Hepatic stellate cell (primary cell): ENCODE measurements around the gene FBF1.
"Not testable (repeated sequence)": the region's sequence is repeated elsewhere in the genome, so short reads cannot be mapped to it uniquely, and the experiment has no call there.

Source experiments
- DNase-seq: peaks from one replicate; pipeline ENCODE4 v3.0.0; 2011; ENCODE audit warnings: low spot score

The FBF1 gene

DNA sequence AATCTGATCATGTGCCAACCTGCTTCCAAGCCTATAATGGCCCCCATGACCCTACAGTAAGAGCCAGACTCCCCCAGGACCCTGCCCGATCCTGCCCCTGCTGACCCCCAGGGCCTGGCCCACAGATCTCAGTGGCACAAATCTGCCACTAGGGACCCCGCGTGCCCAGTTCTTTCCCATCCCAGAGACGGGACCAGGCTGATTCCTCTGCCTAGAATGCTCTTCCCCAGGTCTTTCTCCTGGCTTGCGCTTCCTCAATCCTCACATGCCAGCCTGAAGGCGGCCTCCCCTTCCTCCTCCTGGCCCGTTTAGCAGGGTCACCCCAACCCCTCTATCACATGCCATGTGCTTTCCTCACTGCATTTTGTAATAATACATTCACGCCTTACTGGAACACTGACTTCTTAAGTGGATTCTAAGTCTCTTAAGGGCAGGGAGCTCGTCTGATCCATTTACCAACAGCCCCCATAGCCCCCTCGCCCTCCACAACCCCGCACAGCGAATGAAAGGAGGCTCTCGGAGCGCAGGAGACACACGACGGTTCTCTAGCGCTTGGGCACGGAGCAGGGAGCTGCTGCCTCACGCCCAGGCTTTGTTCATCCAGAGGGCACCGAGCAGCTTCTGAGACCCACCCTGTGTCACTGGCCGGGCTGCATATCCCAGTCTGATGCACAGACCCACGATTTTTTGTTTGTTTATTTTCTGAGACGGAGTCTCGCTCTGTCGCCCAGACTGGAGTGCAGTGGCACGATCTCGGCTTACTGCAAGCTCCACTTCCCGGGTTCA is 45.3 kb downstream of the FBF1 start:
- DNase-seq = no peak

DNA sequence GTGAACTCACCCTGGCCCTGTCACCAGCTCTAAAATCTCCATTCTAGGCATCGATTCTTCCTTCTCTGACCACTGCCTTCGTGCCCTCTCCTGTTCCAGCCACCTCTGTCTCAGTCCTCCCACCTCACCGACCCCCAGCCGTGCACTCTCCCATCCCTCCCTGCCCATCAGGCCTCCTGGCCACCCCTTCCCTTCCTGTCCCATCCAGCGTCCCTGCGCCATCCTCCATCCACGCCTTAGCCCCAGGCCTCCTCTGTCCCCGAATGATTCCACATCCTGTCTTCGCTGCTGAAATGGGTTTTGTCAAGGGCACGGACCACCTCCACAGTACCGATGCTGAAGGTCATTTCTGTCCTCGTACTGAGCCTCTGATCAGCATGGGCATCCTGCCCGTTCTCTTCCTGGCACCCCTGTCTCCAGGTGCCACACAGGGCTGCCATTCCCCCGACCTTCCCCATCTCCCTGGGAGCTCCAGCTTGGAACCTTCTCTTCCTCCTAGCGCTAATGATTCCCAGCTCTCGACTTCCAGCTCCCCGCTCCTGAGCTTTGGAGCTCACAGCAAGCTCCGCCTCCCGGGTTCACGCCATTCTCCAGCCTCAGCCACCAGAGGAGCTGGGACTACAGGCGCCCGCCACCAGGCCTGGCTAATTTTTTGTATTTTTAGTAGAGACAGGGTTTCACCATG is 46.7 kb downstream of the FBF1 start:
- DNase-seq = no peak

DNA sequence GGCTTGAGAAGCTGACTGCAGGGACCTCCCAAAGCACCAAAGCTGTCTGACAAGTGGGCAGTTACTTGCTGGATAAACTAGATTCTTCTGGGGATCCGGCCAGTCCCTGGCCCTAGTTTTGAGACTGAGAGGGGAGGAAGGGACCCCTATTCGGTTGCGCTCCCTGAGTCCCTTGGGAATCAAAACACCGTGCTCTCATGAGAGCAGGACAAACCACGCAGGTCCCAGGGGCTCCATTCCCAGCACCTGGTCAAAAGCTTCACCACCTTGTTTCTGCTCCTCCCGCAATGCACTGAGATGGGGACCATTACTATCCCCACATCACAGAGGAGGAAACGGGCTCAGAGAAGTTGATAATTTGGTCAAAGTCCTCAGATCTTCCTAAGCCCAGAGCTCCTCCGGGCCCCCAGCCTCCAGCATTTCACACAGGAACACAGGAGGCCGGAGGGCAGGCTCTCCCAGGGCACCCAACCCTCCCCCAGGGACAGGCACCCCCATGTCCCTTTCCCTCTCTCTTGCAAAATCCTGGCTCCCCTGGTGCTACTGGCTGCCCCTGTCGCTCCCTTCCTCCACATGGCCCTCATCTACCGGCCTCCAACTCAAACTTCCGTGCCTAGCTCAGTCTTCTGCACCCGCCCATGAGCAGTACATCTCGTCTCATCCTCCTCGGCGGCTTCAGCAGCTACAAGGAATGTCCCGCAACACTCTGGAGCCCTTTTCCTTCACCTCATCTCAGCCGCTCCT is 47.4 kb downstream of the FBF1 start:
- DNase-seq = no peak

DNA sequence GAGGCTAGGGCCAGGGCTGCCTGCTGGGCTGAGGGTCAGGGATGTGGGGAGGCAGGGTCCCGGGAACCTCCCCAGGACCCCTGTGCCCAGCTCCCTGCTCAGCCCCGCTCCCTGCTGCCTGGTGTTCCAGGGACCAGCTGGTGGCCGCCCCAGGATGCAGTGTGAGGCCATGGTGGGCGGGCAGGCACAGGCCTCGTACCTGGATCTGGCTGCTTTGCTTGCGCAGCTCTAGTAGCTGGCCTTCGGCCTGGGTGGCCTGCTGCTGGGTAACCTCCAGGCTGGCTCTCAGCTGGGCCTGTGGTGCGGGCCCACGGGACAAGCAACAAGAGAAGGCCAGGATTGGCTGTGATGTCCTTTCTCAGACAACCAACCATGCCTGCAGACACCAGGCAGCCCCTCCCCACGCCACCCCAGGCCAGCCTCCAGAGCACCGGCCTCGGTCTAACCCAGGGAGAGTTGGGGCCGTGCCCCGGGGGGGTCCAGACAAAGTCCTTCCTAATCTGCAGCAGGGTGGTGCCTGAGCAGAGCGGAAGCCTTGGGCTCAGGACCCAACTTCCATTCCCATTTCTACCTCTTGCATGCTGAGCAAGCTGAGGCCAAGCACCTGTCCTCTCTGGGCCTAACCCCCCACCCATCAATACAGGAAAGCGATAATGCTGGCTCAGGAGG is 48.2 kb downstream of the FBF1 start:
- no peak for DNase-seq

DNA sequence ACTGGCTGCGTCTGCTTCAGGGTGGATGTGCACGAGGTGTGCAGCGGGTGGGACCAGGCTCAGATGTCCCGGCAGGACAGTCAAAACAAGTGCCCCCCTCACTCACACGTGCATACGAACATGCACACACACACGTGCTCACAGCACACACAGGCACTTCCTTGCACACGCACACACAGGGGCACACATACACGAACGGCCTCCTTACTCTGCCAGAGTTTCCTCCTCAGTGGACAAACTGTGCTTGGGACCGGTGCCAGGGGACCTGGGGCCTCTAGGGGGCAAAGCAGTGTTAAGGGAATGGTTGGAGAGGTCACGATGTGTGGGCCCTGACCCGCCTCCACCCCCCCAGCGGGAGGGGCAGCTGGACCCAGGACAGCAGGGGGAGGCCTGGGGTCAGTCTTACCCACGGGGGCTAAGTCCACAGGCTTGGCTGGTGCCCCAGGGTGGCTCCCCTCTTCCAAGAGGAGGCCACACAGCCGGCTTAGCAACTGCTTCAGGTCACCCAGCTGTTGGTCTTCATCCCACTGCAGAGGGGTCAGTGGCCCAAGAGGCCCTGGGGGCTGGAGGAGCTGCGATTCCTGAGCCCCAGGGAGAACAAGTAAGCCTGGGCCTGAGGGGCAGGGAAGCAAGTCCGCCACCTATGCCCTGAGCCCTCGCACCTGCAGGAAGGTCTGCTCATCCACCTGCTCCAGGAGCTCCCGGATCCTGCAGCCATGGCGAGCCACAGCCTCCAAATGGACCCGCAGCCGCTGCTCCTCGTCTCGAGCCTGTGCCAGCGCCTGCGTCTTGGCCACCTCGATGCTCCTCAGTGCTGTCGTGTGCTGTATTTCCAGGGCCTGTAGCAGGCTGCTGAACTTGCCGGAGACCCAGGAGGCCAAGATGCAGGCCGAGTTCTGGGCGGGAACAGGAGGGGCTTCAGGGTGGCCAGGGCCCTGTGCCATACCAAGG is 49.0 kb downstream of the FBF1 start:
- no peak for DNase-seq

DNA sequence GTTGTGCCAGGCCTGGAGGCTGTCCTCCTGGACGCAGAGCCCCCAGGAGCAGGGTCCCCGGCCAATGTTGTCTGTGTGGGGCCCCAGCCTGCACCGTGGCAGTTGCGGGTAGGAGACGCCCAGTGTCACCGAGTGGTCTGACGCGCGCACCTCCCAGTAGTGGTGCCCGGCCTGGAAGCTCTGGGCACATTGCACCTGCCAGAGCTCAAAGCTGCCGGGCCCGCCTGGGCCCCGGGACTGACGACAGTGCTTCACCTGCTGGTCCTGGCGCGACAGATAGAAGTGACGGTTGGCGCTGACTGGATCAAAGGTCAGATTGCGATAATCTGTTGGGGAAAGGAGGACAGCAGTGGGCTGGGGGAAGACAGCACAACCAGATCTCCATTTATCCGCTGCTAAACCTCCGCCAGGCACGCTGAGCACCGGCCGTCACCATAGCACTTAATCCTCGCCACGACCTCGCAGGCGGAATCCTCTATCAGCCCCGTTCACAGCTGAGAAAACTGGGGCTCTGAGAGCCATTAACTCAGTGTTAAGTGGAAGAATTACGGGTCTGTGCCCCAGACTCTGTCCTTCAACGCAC is 49.7 kb downstream of the FBF1 start:
- no peak for DNase-seq

DNA sequence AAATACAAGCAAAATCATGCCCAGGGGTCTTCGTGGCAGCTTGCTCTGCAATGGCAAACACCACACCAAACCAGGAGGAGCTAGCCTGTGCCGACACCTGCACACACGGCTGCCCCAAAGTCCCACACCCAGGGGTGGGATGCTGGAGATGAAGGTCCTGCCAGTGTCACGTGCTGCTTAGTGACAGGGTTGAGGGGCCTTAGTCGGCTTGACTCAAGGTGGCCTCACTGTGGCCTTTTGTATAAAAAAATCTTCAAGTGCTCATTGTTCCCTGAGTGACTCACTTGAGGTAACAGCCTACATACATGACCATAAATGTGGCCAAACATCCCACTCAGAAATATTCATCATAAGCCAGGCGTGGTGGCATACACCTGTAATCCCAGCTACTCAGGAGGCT is 51.4 kb downstream of the FBF1 start:
- no peak for DNase-seq

DNA sequence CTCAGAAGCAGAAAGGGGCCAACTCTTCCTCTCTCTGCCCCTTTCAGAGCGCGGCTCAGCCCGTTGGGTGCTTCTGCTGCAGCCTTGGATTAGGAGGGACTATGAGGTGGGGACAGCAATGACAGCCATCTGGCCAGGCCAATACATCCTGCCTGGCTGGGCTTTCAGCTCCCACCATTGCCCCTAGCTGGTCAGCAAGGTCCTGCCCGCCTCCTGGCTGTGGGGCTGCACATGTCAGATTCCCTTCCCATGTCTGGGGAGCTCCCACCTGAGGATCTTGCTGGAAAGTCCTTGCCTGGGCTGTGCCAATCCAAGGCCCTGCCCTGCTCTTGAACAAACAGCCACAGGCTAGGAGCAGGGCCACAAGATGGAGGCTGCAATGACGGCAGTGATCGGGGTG is 52.4 kb downstream of the FBF1 start:
- no peak for DNase-seq

DNA sequence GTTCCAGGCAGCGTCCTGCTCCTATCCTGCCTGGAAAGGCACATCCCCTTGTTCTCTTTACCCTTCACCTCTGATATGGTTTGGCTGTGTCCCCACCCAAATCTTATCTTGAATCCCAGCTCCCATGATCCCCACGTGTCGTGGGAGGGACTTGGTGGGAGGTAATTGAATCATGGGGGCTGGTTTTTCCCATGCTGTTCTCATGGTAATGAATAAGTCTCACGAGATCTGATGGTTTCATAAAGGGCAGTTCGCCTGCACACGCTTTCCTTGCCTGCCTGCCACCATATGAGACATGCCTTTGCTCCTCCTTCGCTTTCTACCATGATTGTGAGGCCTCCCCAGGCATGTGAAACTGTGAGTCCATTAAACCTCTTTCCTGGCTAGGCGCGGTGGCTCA is 55.0 kb downstream of the FBF1 start:
- not testable (repeated sequence) for DNase-seq

DNA sequence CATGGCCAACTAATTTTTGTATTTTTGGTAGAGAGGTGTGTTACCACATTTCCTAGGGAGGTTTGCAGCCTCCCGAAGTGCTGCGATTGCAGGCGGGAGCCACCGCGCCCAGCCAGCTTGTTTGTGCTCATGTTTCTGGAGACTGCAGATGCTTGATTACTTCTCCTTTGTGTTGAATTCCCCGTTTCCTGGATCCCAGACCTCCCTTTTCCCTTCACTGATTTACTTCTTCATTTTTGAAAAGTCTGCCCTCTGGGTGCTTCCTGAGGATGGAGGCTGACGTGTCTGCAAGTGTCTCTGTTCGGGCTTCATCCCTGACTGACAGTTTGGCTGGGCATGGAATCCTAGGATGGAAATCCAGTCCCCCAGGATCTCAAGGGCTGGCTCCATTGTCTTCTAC is 55.4 kb downstream of the FBF1 start:
- DNase-seq = no peak

DNA sequence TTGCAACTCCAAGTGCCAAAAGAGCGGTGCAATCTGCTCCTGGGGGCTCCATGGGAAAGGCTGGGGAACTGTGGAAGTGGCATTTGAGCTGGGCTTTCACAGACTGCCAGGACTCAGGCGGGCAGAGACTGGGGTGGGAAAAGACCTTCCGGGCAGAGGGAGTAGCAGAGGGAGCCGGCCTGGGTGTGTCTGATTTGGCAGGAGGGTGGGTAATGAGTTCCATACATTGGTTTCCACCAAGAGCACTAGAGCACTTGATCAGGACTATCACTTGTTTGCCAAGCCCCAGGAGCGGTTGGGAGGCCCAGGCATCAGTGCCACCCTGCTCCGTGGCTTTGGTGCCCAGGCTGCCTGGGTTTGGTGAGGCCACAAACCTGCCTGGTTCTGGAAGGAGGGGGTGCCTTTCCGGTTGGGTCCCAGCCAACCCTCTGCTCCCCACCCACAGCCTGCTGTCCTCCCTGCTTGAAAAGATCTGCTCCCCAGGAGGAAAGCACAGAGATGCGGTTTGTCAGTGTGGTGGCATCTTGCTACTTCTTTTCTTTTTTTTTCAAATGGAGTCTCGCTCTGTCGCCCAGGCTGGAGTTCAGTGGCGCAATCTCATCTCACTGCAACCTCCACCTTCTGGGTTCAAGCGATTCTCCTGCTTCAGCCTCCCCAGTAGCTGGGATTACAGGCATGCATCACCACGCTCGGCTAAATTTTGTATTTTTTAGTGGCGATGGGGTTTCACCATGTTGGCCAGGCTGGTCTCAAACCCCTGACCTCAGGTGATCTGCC is 59.0 kb downstream of the FBF1 start:
- no peak for DNase-seq

DNA sequence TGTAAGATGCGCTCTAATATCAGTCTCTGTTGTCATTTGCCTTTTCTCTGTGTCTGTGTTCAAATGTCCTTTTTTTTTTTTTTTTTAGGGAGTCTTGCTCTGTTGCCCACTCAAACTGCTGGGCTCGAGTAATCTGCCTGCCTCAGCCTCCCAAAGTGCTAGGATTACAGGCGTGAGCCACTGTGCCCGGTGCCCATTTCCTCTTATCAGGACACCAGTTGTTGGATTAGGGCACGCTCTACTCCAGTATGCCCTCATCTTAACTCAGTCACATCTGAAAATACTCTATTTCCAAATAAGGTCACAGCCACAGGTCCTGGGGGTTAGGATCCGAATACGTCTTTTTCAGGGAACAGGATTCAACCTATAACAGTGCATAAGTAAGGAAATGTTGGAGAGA is 60.6 kb downstream of the FBF1 start:
- no peak for DNase-seq

DNA sequence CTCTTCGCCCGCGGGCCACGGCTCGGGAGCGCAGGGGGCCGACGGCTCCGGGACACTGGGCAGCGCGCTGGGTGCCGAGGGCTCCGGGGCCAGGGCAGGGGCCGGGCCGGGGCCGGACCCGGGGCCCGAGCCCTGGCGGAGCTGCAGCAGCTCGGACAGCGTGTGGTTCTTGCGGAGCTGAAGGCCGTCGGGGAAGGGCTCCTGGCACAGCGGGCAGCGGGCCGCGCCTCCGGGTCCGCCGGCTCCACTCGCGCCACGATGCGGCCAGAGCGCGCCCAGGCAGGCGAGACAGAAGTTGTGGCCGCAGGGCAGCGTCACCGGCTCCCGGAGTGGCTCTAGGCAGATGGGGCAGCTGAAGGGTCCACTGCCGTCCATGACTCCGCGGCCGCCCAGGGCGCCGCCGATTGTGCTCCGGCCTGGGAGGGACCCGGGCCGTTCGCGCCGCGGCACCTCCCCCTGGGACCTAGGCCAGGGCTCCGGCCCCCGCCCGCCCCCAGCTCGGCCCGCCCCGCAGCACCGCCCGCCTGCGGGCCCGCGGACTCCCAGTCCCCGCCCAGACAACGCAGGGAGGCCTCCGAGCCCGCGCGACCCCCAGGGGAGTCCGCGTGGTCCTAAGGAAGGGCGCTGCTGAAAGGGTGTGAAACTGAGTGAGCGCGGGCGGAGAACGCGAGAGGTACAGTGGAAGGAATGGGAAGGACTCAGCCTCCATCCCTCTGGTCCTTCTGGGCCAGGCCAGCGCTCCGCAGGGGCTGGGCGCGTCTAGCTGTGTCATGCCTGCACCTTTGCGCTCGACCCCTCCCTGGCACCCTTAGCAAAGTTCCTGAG is 62.5 kb downstream of the FBF1 start, which contains the start of gene TRIM47:
TSS of gene TRIM47 (minus strand) at position 408 of the 825 bp plus-strand sequence. CDS start at position 375, 33 bp downstream.
- DNase-seq = peak; percentile 66

DNA sequence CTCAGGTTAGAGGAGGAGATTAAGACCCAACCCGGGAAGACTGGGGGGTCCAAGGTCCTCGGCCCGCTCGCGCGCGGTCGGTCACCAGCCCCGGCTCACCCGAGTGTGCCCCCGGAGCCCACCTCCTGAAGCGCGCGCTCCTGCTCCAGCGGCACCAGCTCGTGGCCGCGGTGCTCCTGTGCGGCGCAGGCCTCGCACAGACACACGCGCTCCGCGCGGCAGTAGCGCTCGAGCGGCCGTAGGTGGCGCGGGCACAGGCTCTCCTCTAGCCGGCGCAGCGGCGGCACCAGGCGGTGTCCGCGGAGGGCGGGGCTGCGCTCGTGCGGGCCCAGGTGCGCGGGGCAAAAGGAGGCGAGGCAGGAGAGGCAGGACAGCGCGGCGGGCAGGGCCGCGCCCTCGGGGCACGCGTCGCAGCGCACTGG is 63.1 kb downstream of the FBF1 start:
- DNase-seq = peak; percentile 73

DNA sequence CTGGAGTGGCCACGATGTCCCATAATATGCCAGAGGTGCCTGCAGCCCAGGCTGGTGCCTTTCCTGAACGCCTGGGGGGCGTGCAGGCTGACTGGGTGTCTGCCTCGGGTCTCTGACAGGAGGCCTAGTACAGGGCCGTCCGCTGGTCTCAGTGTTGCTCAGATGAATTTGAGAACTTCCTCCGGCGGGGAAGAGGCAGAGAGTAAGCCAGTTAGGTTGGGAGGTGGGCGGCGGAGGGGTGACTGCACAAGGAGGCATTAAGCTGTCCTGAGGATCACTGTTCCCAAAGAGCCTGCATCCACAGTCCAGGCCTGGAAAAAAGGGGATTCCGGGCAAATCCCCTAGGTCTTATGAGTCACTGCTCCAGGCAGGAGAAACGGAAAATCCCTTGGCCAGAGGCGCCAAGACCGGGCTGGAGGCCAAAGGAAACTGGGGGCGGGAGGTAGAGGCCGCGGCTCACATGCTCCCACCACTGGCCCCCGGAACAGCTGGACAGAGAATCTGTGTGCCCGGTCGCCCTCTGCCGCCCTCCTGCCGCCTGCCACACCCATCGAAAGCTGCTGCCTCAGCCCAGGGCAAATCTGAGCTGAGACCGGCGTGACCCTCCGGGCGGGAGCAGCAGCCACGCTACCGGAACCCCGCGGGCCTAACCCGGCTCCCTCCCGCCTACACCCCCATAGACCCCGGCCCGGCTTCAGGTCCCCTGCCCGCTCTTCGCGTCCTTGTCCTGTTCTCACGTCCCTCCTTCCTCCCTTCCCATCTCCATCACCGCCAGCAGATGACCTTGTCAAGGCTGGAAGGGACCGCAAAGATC is 63.7 kb downstream of the FBF1 start:
- DNase-seq = peak; percentile 91

DNA sequence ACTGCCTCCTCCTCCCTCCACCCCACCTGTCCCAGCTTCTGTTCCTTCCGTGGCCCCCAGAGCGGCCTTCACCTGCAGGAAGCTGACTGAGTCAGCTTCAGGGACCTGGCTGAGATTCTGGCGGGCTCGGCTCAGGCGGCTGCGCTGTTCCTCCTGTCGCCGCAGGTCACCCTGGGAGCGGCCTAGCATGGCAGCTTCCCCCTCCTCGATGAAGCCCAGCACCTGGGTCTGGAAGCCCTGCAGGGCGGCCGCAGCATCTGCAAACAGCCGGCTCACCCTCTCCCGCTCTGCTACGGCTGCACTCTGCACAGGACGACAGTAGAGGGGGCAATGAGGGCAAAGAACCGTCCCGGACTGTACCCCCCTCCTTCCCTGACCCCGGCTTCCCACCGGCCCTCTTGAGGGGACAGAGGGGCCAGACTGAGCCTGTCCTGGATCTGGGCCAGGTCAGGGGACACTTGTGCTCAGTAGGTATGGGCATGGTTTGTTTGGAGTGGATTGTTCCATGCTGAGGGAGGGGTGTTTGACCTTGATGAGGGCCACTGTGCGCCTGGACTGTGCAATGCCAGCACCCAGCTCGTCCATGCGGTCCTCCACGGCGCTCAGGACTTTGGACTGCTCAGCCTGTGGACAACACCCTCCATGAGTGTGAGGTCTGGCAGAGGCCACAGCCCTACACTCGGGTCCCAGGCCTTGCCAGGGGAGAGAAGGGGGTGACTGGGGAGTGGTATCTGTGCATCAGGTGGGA is 64.5 kb downstream of the FBF1 start:
- DNase-seq = no peak

DNA sequence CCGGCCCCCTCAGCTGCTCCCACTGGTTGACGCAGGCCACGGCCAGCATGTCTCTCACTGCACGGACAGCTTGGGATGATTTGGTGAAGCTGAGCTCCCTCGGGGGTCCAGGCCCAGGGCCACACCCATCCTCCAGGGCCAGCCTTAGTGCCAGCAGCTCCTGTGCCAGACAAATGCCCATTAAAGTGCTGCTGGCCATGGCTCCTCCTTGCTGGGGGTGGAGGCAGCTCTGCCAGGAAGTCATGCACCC is 65.0 kb downstream of the FBF1 start:
- DNase-seq = no peak
